Measurements from ENCODE around the gene MAOA. TPM values are rescaled to one million over a fixed set of nuclear protein-coding genes. Genes with fewer than 3 reads are reported as not detected.

Gene MAOA
- total RNA-seq, 1 donor from 2014 or later, result 1.8 TPM

GRCh38 chrX:43627669-43628068 lies 28.4 kb upstream of the MAOA start:
- Mint-ChIP-seq H3K27me3 (ENCODE audit: low read depth, unreplicated experiment) (no peaks in the 10 kb centered on the region), H3K4me3 (ENCODE audit: unreplicated experiment) (no peak overlapping the region), H3K36me3 (ENCODE audit: low read depth, unreplicated experiment) (no peaks in the 10 kb centered on the region), H3K4me1 (ENCODE audit: low read depth, unreplicated experiment) (no peaks in the 10 kb centered on the region), H3K9me3 (ENCODE audit: unreplicated experiment) (peaks cover 2% of the 10 kb centered on the region), H3K27ac (ENCODE audit: unreplicated experiment) (no peak overlapping the region)
- Histone ChIP-seq H3K27ac (ENCODE audit: low read depth, low read length) (no peak overlapping the region), H2AFZ (ENCODE audit: low read depth, low read length) (no peak overlapping the region), H4K20me1 (ENCODE audit: insufficient read depth, low read length) (no peaks in the 10 kb centered on the region), H3K9me3 (ENCODE audit: insufficient read depth, low read depth, low read length) (no peaks in the 10 kb centered on the region), H3K4me1 (ENCODE audit: insufficient read depth, low read length) (no peaks in the 10 kb centered on the region), H3K79me2 (ENCODE audit: insufficient read depth, low read length) (no peaks in the 10 kb centered on the region), H3K4me3 (ENCODE audit: insufficient read depth, low read depth, low read length) (no peak overlapping the region), H3K4me2 (ENCODE audit: low read length) (no peak overlapping the region), H3K36me3 (ENCODE audit: insufficient read depth, low read length) (no peaks in the 10 kb centered on the region), H3K27me3 (ENCODE audit: insufficient read depth, low read length) (no peaks in the 10 kb centered on the region), H3K9ac (ENCODE audit: low read length) (no peak overlapping the region)
- TF ChIP-seq CTCF (IDR thresholded peaks at IDR 0.05; ENCODE audit: insufficient read depth, low read depth, low read length) (no peak), EZH2 (IDR thresholded peaks at IDR 0.05; ENCODE audit: insufficient read depth, low read length) (no peak)
- no peak for FAIRE-seq
- no peak for DNase-seq (ENCODE audit: low read depth)

GRCh38 chrX:43629229-43629628 lies 26.9 kb upstream of the MAOA start:
- no peak overlapping the region for H3K4me3 ChIP-seq (ENCODE audit: insufficient read depth, low read depth, low read length)
- H3K27me3 ChIP-seq (ENCODE audit: insufficient read depth, low read length), result no peaks in the 10 kb centered on the region
- no peaks in the 10 kb centered on the region for H3K4me1 Mint-ChIP-seq (ENCODE audit: low read depth, unreplicated experiment)
- H3K9ac ChIP-seq (ENCODE audit: low read length), result no peak overlapping the region
- H2AFZ ChIP-seq (ENCODE audit: low read depth, low read length), result no peak overlapping the region
- H3K9me3 Mint-ChIP-seq (ENCODE audit: unreplicated experiment), result peaks cover under 1% of the 10 kb centered on the region
- H3K27me3 Mint-ChIP-seq (ENCODE audit: low read depth, unreplicated experiment), result no peaks in the 10 kb centered on the region
- H3K36me3 Mint-ChIP-seq (ENCODE audit: low read depth, unreplicated experiment), result no peaks in the 10 kb centered on the region
- no peak overlapping the region for H3K4me2 ChIP-seq (ENCODE audit: low read length)
- no peaks in the 10 kb centered on the region for H3K4me1 ChIP-seq (ENCODE audit: insufficient read depth, low read length)
- H3K9me3 ChIP-seq (ENCODE audit: insufficient read depth, low read depth, low read length), result no peaks in the 10 kb centered on the region
- no peak for DNase-seq (ENCODE audit: low read depth)
- no peak overlapping the region for H3K4me3 Mint-ChIP-seq (ENCODE audit: unreplicated experiment)
- H3K79me2 ChIP-seq (ENCODE audit: insufficient read depth, low read length), result no peaks in the 10 kb centered on the region
- no peak overlapping the region for H3K27ac Mint-ChIP-seq (ENCODE audit: unreplicated experiment)
- H3K27ac ChIP-seq (ENCODE audit: low read depth, low read length), result no peak overlapping the region
- TF ChIP-seq CTCF (IDR thresholded peaks at IDR 0.05; ENCODE audit: insufficient read depth, low read depth, low read length), result no peak
- TF ChIP-seq EZH2 (IDR thresholded peaks at IDR 0.05; ENCODE audit: insufficient read depth, low read length), result no peak
- no peaks in the 10 kb centered on the region for H4K20me1 ChIP-seq (ENCODE audit: insufficient read depth, low read length)
- no peak for FAIRE-seq
- no peaks in the 10 kb centered on the region for H3K36me3 ChIP-seq (ENCODE audit: insufficient read depth, low read length)

GRCh38 chrX:43631841-43632240 lies 24.3 kb upstream of the MAOA start:
- TF ChIP-seq EZH2 (IDR thresholded peaks at IDR 0.05; ENCODE audit: insufficient read depth, low read length) (no peak), CTCF (IDR thresholded peaks at IDR 0.05; ENCODE audit: insufficient read depth, low read depth, low read length) (no peak)
- no peak overlapping the region for H3K4me3 Mint-ChIP-seq (ENCODE audit: unreplicated experiment)
- Histone ChIP-seq H3K27me3 (ENCODE audit: insufficient read depth, low read length) (no peaks in the 10 kb centered on the region), H3K9ac (ENCODE audit: low read length) (no peak overlapping the region), H4K20me1 (ENCODE audit: insufficient read depth, low read length) (no peaks in the 10 kb centered on the region), H3K4me3 (ENCODE audit: insufficient read depth, low read depth, low read length) (no peak overlapping the region), H3K79me2 (ENCODE audit: insufficient read depth, low read length) (no peaks in the 10 kb centered on the region), H2AFZ (ENCODE audit: low read depth, low read length) (no peak overlapping the region), H3K4me2 (ENCODE audit: low read length) (no peak overlapping the region), H3K9me3 (ENCODE audit: insufficient read depth, low read depth, low read length) (no peaks in the 10 kb centered on the region), H3K27ac (ENCODE audit: low read depth, low read length) (no peak overlapping the region), H3K4me1 (ENCODE audit: insufficient read depth, low read length) (no peaks in the 10 kb centered on the region), H3K36me3 (ENCODE audit: insufficient read depth, low read length) (no peaks in the 10 kb centered on the region)
- H3K27me3 Mint-ChIP-seq (ENCODE audit: low read depth, unreplicated experiment), result peaks cover under 1% of the 10 kb centered on the region
- H3K27ac Mint-ChIP-seq (ENCODE audit: unreplicated experiment), result no peak overlapping the region
- FAIRE-seq (no peak), DNase-seq (ENCODE audit: low read depth) (peak; percentile 7)
- H3K4me1 Mint-ChIP-seq (ENCODE audit: low read depth, unreplicated experiment), result no peaks in the 10 kb centered on the region
- H3K36me3 Mint-ChIP-seq (ENCODE audit: low read depth, unreplicated experiment), result no peaks in the 10 kb centered on the region
- no peaks in the 10 kb centered on the region for H3K9me3 Mint-ChIP-seq (ENCODE audit: unreplicated experiment)
